ENCODE measurements around the gene KRTAP4-4.
"Not testable (repeated sequence)": the region's sequence is repeated elsewhere in the genome, so short reads cannot be mapped to it uniquely, and the experiment has no call there.

Gene KRTAP4-4

GRCh38 chr17:41168121-41168520, 7.6 kb upstream of the KRTAP4-4 start, which contains the start of gene KRTAP4-3:
Gene KRTAP4-3, minus strand, starts transcription at chr17:41168221. Its CDS starts 49 bp downstream, at chr17:41168172.
- Histone ChIP-seq H3K4me1 (ENCODE audit: low read length) (no peaks in the 10 kb centered on the region), H3K4me2 (ENCODE audit: low read depth, low read length) (no peak within 1 kb of the TSS), H3K36me3 (replicated peaks; ENCODE audit: insufficient read depth, low read length) (no peaks in the 10 kb centered on the region), H3K27ac (ENCODE audit: low read length) (no peak within 1 kb of the TSS), H3K4me3 (ENCODE audit: low read length) (no peak within 1 kb of the TSS), H3F3A (ENCODE audit: insufficient read depth, low read length) (no peaks in the 10 kb centered on the region), H4K20me1 (ENCODE audit: insufficient read depth, low read length) (no peaks in the 10 kb centered on the region), H3K79me2 (ENCODE audit: low read length) (no peaks in the 10 kb centered on the region), H3K9me2 (replicated peaks; ENCODE audit: insufficient read depth, low read length) (no peaks in the 10 kb centered on the region), H2AFZ (ENCODE audit: low read length) (no peak within 1 kb of the TSS), H3K9me3 (replicated peaks; ENCODE audit: insufficient read depth, low read length) (no peaks in the 10 kb centered on the region), H3K27me3 (replicated peaks; ENCODE audit: insufficient read depth, low read length) (no peaks in the 10 kb centered on the region), H3K9ac (ENCODE audit: low read length) (no peak within 1 kb of the TSS)
- DNase-seq = no peak
- TF ChIP-seq EZH2 (optimal IDR thresholded peaks at IDR 0.05; ENCODE audit: low read depth, low read length) = no peak
- TF ChIP-seq EZH2phosphoT487 (IDR thresholded peaks at IDR 0.05; ENCODE audit: low read length) = no peak
- no peak for TF ChIP-seq CTCF (IDR thresholded peaks at IDR 0.05; ENCODE audit: low read length)

- Histone ChIP-seq H4K20me1 (ENCODE audit: insufficient read depth, low read length) (no peaks in the 10 kb centered on the region), H3K4me1 (ENCODE audit: low read length) (no peaks in the 10 kb centered on the region), H2AFZ (ENCODE audit: low read length) (no peak overlapping the region)
Observed at GRCh38 chr17:41167561-41167960, 7.0 kb upstream of the KRTAP4-4 start.

GRCh38 chr17:41163828-41164227, 3.3 kb upstream of the KRTAP4-4 start:
- Histone ChIP-seq H3K9me2 (replicated peaks; ENCODE audit: insufficient read depth, low read length) (no peaks in the 10 kb centered on the region), H3K4me2 (ENCODE audit: low read depth, low read length) (no peak overlapping the region)

More at GRCh38 chr17:41167561-41167960, 7.0 kb upstream of the KRTAP4-4 start:
- H3K27me3 ChIP-seq (replicated peaks; ENCODE audit: insufficient read depth, low read length) = no peaks in the 10 kb centered on the region
- TF ChIP-seq EZH2 (optimal IDR thresholded peaks at IDR 0.05; ENCODE audit: low read depth, low read length) (no peak), EZH2phosphoT487 (IDR thresholded peaks at IDR 0.05; ENCODE audit: low read length) (no peak), CTCF (IDR thresholded peaks at IDR 0.05; ENCODE audit: low read length) (no peak)
- H3K4me3 ChIP-seq (ENCODE audit: low read length) = no peak overlapping the region
- no peaks in the 10 kb centered on the region for H3F3A ChIP-seq (ENCODE audit: insufficient read depth, low read length)
- no peaks in the 10 kb centered on the region for H3K9me3 ChIP-seq (replicated peaks; ENCODE audit: insufficient read depth, low read length)
- H3K9me2 ChIP-seq (replicated peaks; ENCODE audit: insufficient read depth, low read length) = no peaks in the 10 kb centered on the region
- no peak overlapping the region for H3K9ac ChIP-seq (ENCODE audit: low read length)
- H3K27ac ChIP-seq (ENCODE audit: low read length) = no peak overlapping the region
- no peaks in the 10 kb centered on the region for H3K36me3 ChIP-seq (replicated peaks; ENCODE audit: insufficient read depth, low read length)
- no peak for DNase-seq
- no peak overlapping the region for H3K4me2 ChIP-seq (ENCODE audit: low read depth, low read length)
- no peaks in the 10 kb centered on the region for H3K79me2 ChIP-seq (ENCODE audit: low read length)

GRCh38 chr17:41160190-41160589, 358 bp downstream of the KRTAP4-4 start:
- not testable (repeated sequence) for H3K79me2 ChIP-seq (ENCODE audit: low read length); H3K4me2 ChIP-seq (ENCODE audit: low read depth, low read length); H3K27ac ChIP-seq (ENCODE audit: low read length); H3K4me3 ChIP-seq (ENCODE audit: low read length); H3K27me3 ChIP-seq (replicated peaks; ENCODE audit: insufficient read depth, low read length); DNase-seq; H3K9me2 ChIP-seq (replicated peaks; ENCODE audit: insufficient read depth, low read length); H3K36me3 ChIP-seq (replicated peaks; ENCODE audit: insufficient read depth, low read length); H2AFZ ChIP-seq (ENCODE audit: low read length); H3K4me1 ChIP-seq (ENCODE audit: low read length); H3K9me3 ChIP-seq (replicated peaks; ENCODE audit: insufficient read depth, low read length); H3F3A ChIP-seq (ENCODE audit: insufficient read depth, low read length); H4K20me1 ChIP-seq (ENCODE audit: insufficient read depth, low read length); H3K9ac ChIP-seq (ENCODE audit: low read length)

More at GRCh38 chr17:41163828-41164227, 3.3 kb upstream of the KRTAP4-4 start:
- H3K27me3 ChIP-seq (replicated peaks; ENCODE audit: insufficient read depth, low read length) = no peaks in the 10 kb centered on the region
- H3K36me3 ChIP-seq (replicated peaks; ENCODE audit: insufficient read depth, low read length) = no peaks in the 10 kb centered on the region
- no peak overlapping the region for H3K4me3 ChIP-seq (ENCODE audit: low read length)
- H3K79me2 ChIP-seq (ENCODE audit: low read length) = no peaks in the 10 kb centered on the region
- no peak for DNase-seq
- H3F3A ChIP-seq (ENCODE audit: insufficient read depth, low read length) = no peaks in the 10 kb centered on the region
- H4K20me1 ChIP-seq (ENCODE audit: insufficient read depth, low read length) = no peaks in the 10 kb centered on the region
- H2AFZ ChIP-seq (ENCODE audit: low read length) = no peak overlapping the region
- no peak overlapping the region for H3K9ac ChIP-seq (ENCODE audit: low read length)
- H3K4me1 ChIP-seq (ENCODE audit: low read length) = no peaks in the 10 kb centered on the region
- H3K9me3 ChIP-seq (replicated peaks; ENCODE audit: insufficient read depth, low read length) = no peaks in the 10 kb centered on the region
- H3K27ac ChIP-seq (ENCODE audit: low read length) = no peak overlapping the region
- TF ChIP-seq EZH2phosphoT487 (IDR thresholded peaks at IDR 0.05; ENCODE audit: low read length) = no peak
- TF ChIP-seq CTCF (IDR thresholded peaks at IDR 0.05; ENCODE audit: low read length) = no peak
